DOHH2 (cell line): ENCODE data around the gene CHIT1.
A peak's percentile ranks its signal among the peaks of the same experiment; 100 is the strongest.

Experiments
- H3F3A ChIP-seq: fragments of 200-600 bp; sonication (generic), shearing (Covaris generic); 2 replicates; pipeline ENCODE4 v1.6.0; 2016; ENCODE audit warnings: antibody characterized with exemption, mild to moderate bottlenecking; ENCODE audit not compliant: control insufficient read depth, insufficient read depth
- H3K27ac ChIP-seq: fragments of 200-600 bp; sonication (generic); 2 replicates; pipeline ENCODE4 v1.5.1; 2014; ENCODE audit warnings: low read depth, mild to moderate bottlenecking, low read length, moderate library complexity
- H3K27me3 ChIP-seq: fragments of 200-600 bp; sonication (generic); 2 replicates; pipeline ENCODE4 v1.6.1; 2014; ENCODE audit warnings: mild to moderate bottlenecking, low read length, mixed read lengths; ENCODE audit not compliant: control insufficient read depth
- H3K36me3 ChIP-seq: fragments of 200-600 bp; sonication (generic); 2 replicates; pipeline ENCODE4 v1.6.1; 2014; ENCODE audit warnings: mild to moderate bottlenecking, low read length, moderate library complexity, mixed read lengths; ENCODE audit not compliant: control insufficient read depth
- H3K4me1 ChIP-seq: fragments of 200-600 bp; sonication (generic); 2 replicates; pipeline ENCODE4 v1.6.1; 2014; ENCODE audit warnings: mild to moderate bottlenecking, low read length, mixed read lengths; ENCODE audit not compliant: control insufficient read depth
- H3K4me2 ChIP-seq: fragments of 200-600 bp; sonication (generic); 2 replicates; pipeline ENCODE4 v1.6.0; 2014; ENCODE audit warnings: mild to moderate bottlenecking, low read length, moderate library complexity
- H3K4me3 ChIP-seq: fragments of 200-600 bp; sonication (generic); 2 replicates; pipeline ENCODE4 v1.5.1; 2014; ENCODE audit warnings: mild to moderate bottlenecking, low read length, mixed read lengths
- H3K79me2 ChIP-seq: fragments of 200-600 bp; sonication (generic); 2 replicates; pipeline ENCODE4 v1.6.1; 2014; ENCODE audit warnings: mild to moderate bottlenecking, low read length, mixed read lengths; ENCODE audit not compliant: control insufficient read depth
- H3K9me2 ChIP-seq: fragments of 200-600 bp; sonication (generic); replicated peaks from 2 replicates; pipeline ENCODE4 v1.6.1; 2014; ENCODE audit warnings: mild to moderate bottlenecking, low read length, mixed read lengths; ENCODE audit not compliant: control insufficient read depth
- H3K9me3 ChIP-seq: fragments of 200-600 bp; sonication (generic); 2 replicates; pipeline ENCODE4 v1.6.1; 2014; ENCODE audit warnings: antibody characterized with exemption, low read length, mixed read lengths; ENCODE audit not compliant: control insufficient read depth, insufficient read depth
- H4K20me1 ChIP-seq: fragments of 200-600 bp; sonication (generic); 2 replicates; pipeline ENCODE4 v1.6.0; 2014; ENCODE audit warnings: low read depth, mild to moderate bottlenecking, antibody characterized with exemption, low read length, moderate library complexity; ENCODE audit not compliant: control insufficient read depth, insufficient read depth
- EZH2phosphoT487 ChIP-seq: fragments of 200-600 bp; sonication (generic); IDR thresholded peaks from 2 replicates; pipeline ENCODE4 v1.6.1; 2017; ENCODE audit warnings: borderline replicate concordance, mild to moderate bottlenecking, antibody characterized with exemption, low read length, moderate library complexity, mixed read lengths
- TF ChIP-seq, protein P1 (sequence below): fragments of 200-600 bp; sonication (generic); IDR thresholded peaks from one replicate; pipeline ENCODE4 v1.5.1; 2014; ENCODE audit warnings: antibody characterized with exemption, mild to moderate bottlenecking, low read depth, low read length; ENCODE audit not compliant: poor library complexity, severe bottlenecking

Gene CHIT1

DNA sequence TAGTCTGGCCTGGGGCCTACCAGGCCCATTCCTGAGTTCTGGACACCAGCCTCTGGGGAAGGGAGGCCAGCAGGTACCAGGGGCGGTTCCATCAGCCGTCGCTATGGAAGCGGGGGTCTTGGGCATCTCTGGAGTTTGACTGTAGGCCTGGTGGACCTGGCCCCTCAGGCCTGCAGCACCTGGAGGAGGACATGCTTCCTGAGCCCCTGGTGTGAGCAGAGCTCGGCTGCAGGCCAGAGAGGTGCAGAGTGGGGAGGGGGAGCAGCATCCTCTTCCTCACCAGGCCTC lies 61.6 kb downstream of the CHIT1 start:
- no peak overlapping the region for H3K27ac ChIP-seq
- no peaks in the 10 kb centered on the region for H3K79me2 ChIP-seq
- H3F3A ChIP-seq: no peaks in the 10 kb centered on the region
- peaks cover 13% of the 10 kb centered on the region for H3K27me3 ChIP-seq
- H3K9me3 ChIP-seq: no peaks in the 10 kb centered on the region
- H3K9me2 ChIP-seq: no peaks in the 10 kb centered on the region
- TF ChIP-seq, protein P1, sequence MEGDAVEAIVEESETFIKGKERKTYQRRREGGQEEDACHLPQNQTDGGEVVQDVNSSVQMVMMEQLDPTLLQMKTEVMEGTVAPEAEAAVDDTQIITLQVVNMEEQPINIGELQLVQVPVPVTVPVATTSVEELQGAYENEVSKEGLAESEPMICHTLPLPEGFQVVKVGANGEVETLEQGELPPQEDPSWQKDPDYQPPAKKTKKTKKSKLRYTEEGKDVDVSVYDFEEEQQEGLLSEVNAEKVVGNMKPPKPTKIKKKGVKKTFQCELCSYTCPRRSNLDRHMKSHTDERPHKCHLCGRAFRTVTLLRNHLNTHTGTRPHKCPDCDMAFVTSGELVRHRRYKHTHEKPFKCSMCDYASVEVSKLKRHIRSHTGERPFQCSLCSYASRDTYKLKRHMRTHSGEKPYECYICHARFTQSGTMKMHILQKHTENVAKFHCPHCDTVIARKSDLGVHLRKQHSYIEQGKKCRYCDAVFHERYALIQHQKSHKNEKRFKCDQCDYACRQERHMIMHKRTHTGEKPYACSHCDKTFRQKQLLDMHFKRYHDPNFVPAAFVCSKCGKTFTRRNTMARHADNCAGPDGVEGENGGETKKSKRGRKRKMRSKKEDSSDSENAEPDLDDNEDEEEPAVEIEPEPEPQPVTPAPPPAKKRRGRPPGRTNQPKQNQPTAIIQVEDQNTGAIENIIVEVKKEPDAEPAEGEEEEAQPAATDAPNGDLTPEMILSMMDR: no peak
- TF ChIP-seq EZH2phosphoT487: no peak
- H3K4me1 ChIP-seq: no peaks in the 10 kb centered on the region
- no peaks in the 10 kb centered on the region for H3K36me3 ChIP-seq
- no peak overlapping the region for H3K4me2 ChIP-seq
- no peaks in the 10 kb centered on the region for H4K20me1 ChIP-seq
- H3K4me3 ChIP-seq: no peak overlapping the region

DNA sequence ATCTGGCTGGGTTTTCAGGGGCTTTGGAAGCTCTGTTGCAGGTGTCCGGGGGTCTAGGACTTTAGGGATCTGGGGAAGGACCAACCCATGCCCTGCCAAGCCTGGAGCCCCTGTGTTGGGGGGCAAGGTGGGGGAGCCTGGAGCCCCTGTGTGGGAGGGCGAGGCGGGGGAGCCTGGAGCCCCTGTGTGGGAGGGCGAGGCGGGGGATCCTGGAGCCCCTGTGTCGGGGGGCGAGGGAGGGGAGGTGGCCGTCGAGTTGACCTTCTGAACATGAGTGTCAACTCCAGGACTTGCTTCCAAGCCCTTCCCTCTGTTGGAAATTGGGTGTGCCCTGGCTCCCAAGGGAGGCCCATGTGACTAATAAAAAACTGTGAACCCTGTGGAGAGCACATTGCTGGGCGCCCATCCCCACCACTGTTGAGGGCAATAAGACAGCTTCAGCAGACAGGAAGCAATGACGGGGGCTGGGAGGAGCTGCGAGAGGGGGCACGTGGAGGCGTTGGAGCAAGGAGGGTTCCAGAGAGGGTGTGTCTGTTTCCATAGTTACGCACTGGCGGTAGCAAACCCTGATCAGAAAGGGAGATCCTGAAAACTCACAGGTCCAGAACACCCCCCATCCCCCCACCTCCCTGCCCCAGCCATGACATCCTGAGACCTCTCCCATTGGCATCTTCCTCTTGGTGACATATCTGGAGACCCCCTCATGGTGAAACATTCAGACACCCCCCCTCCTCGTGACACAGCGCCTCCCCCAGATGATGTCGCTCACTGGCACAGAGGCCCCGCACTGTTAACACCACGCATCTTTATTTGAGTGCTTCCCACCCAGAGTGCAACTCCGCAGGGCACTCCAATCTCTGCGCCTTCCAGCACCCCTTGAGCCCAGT lies 62.2 kb downstream of the CHIT1 start:
- no peaks in the 10 kb centered on the region for H3K79me2 ChIP-seq
- no peaks in the 10 kb centered on the region for H4K20me1 ChIP-seq
- no peaks in the 10 kb centered on the region for H3F3A ChIP-seq
- H3K4me3 ChIP-seq: no peak overlapping the region
- TF ChIP-seq, protein P1: no peak
- no peak for TF ChIP-seq EZH2phosphoT487
- no peak overlapping the region for H3K27ac ChIP-seq
- H3K36me3 ChIP-seq: no peaks in the 10 kb centered on the region
- no peaks in the 10 kb centered on the region for H3K4me1 ChIP-seq
- H3K4me2 ChIP-seq: no peak overlapping the region
- no peaks in the 10 kb centered on the region for H3K9me3 ChIP-seq
- no peaks in the 10 kb centered on the region for H3K9me2 ChIP-seq
- H3K27me3 ChIP-seq: peaks cover 17% of the 10 kb centered on the region

DNA sequence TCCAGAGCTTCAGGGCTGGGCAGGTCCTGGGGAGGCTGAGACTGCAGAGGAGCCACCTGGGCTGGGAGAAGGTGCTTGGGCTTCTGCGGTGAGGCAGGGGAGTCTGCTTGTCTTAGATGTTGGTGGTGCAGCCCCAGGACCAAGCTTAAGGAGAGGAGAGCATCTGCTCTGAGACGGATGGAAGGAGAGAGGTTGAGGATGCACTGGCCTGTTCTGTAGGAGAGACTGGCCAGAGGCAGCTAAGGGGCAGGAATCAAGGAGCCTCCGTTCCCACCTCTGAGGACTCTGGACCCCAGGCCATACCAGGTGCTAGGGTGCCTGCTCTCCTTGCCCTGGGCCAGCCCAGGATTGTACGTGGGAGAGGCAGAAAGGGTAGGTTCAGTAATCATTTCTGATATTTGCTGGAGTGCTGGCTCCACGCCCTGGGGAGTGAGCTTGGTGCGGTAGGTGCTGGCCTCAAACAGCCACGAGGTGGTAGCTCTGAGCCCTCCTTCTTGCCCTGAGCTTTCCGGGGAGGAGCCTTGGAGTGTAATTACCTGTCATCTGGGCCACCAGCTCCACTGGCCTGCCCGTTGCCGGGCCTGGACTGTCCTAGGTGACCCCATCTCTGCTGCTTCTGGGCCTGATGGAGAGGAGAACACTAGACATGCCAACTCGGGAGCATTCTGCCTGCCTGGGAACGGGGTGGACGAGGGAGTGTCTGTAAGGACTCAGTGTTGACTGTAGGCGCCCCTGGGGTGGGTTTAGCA lies 63.1 kb downstream of the CHIT1 start:
- Histone ChIP-seq H3K4me2 (no peak overlapping the region), H3K36me3 (no peaks in the 10 kb centered on the region), H4K20me1 (no peaks in the 10 kb centered on the region), H3K4me3 (no peak overlapping the region), H3K27ac (no peak overlapping the region), H3K4me1 (no peaks in the 10 kb centered on the region), H3K9me3 (no peaks in the 10 kb centered on the region), H3F3A (no peaks in the 10 kb centered on the region), H3K27me3 (peaks cover 17% of the 10 kb centered on the region), H3K79me2 (no peaks in the 10 kb centered on the region), H3K9me2 (no peaks in the 10 kb centered on the region)
- no peak for TF ChIP-seq EZH2phosphoT487
- TF ChIP-seq, protein P1: peak; percentile 11
